ENCODE results near the gene TNRC6B.
"Not testable (repeated sequence)": the region's sequence is repeated elsewhere in the genome, so short reads cannot be mapped to it uniquely, and the experiment has no call there.

The TNRC6B gene

GRCh38 chr22:40156001-40156516 lies 21.7 kb upstream of the TNRC6B start:
- H3K9me3 ChIP-seq (replicated peaks; ENCODE audit: insufficient read depth, low read length): no peaks in the 10 kb centered on the region
- H3K4me2 ChIP-seq (ENCODE audit: low read depth, low read length): no peak overlapping the region
- TF ChIP-seq EZH2 (optimal IDR thresholded peaks at IDR 0.05; ENCODE audit: low read depth, low read length) (no peak), EZH2phosphoT487 (IDR thresholded peaks at IDR 0.05; ENCODE audit: low read length) (no peak)
- TF ChIP-seq, protein P1, sequence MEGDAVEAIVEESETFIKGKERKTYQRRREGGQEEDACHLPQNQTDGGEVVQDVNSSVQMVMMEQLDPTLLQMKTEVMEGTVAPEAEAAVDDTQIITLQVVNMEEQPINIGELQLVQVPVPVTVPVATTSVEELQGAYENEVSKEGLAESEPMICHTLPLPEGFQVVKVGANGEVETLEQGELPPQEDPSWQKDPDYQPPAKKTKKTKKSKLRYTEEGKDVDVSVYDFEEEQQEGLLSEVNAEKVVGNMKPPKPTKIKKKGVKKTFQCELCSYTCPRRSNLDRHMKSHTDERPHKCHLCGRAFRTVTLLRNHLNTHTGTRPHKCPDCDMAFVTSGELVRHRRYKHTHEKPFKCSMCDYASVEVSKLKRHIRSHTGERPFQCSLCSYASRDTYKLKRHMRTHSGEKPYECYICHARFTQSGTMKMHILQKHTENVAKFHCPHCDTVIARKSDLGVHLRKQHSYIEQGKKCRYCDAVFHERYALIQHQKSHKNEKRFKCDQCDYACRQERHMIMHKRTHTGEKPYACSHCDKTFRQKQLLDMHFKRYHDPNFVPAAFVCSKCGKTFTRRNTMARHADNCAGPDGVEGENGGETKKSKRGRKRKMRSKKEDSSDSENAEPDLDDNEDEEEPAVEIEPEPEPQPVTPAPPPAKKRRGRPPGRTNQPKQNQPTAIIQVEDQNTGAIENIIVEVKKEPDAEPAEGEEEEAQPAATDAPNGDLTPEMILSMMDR (IDR thresholded peaks at IDR 0.05; ENCODE audit: low read length): 0 out of 2 replicates have a peak, but pooled peaks have one; percentile 5
- H3F3A ChIP-seq (ENCODE audit: insufficient read depth, low read length): no peaks in the 10 kb centered on the region
- no peaks in the 10 kb centered on the region for H4K20me1 ChIP-seq (ENCODE audit: insufficient read depth, low read length)
- no peaks in the 10 kb centered on the region for H3K4me1 ChIP-seq (ENCODE audit: low read length)
- no peaks in the 10 kb centered on the region for H3K9me2 ChIP-seq (replicated peaks; ENCODE audit: insufficient read depth, low read length)
- no peak overlapping the region for H3K4me3 ChIP-seq (ENCODE audit: low read length)
- H3K9ac ChIP-seq (ENCODE audit: low read length): no peak overlapping the region
- H3K27me3 ChIP-seq (replicated peaks; ENCODE audit: insufficient read depth, low read length): no peaks in the 10 kb centered on the region
- no peaks in the 10 kb centered on the region for H3K79me2 ChIP-seq (ENCODE audit: low read length)
- H3K36me3 ChIP-seq (replicated peaks; ENCODE audit: insufficient read depth, low read length): no peaks in the 10 kb centered on the region
- H2AFZ ChIP-seq (ENCODE audit: low read length): no peak overlapping the region
- peak; percentile 11 for DNase-seq
- H3K27ac ChIP-seq (ENCODE audit: low read length): no peak overlapping the region

- not testable (repeated sequence) for H3K4me2 ChIP-seq (ENCODE audit: low read depth, low read length); H3F3A ChIP-seq (ENCODE audit: insufficient read depth, low read length); H2AFZ ChIP-seq (ENCODE audit: low read length); DNase-seq; H4K20me1 ChIP-seq (ENCODE audit: insufficient read depth, low read length); H3K36me3 ChIP-seq (replicated peaks; ENCODE audit: insufficient read depth, low read length); H3K9me2 ChIP-seq (replicated peaks; ENCODE audit: insufficient read depth, low read length); H3K4me3 ChIP-seq (ENCODE audit: low read length); H3K27ac ChIP-seq (ENCODE audit: low read length); H3K9ac ChIP-seq (ENCODE audit: low read length); H3K79me2 ChIP-seq (ENCODE audit: low read length); H3K27me3 ChIP-seq (replicated peaks; ENCODE audit: insufficient read depth, low read length); H3K4me1 ChIP-seq (ENCODE audit: low read length); H3K9me3 ChIP-seq (replicated peaks; ENCODE audit: insufficient read depth, low read length)
Measured at GRCh38 chr22:40156682-40157081, 21.0 kb upstream of the TNRC6B start.

GRCh38 chr22:40157330-40157945 lies 20.3 kb upstream of the TNRC6B start:
- Histone ChIP-seq H4K20me1 (ENCODE audit: insufficient read depth, low read length) (no peaks in the 10 kb centered on the region), H3K9me2 (replicated peaks; ENCODE audit: insufficient read depth, low read length) (no peaks in the 10 kb centered on the region), H3K79me2 (ENCODE audit: low read length) (no peaks in the 10 kb centered on the region), H3K27me3 (replicated peaks; ENCODE audit: insufficient read depth, low read length) (no peaks in the 10 kb centered on the region), H3F3A (ENCODE audit: insufficient read depth, low read length) (no peaks in the 10 kb centered on the region), H3K4me1 (ENCODE audit: low read length) (no peaks in the 10 kb centered on the region), H3K27ac (ENCODE audit: low read length) (no peak overlapping the region), H3K4me3 (ENCODE audit: low read length) (no peak overlapping the region), H3K9me3 (replicated peaks; ENCODE audit: insufficient read depth, low read length) (no peaks in the 10 kb centered on the region), H3K4me2 (ENCODE audit: low read depth, low read length) (no peak overlapping the region), H3K36me3 (replicated peaks; ENCODE audit: insufficient read depth, low read length) (no peaks in the 10 kb centered on the region), H3K9ac (ENCODE audit: low read length) (no peak overlapping the region), H2AFZ (ENCODE audit: low read length) (no peak overlapping the region)
- no peak for DNase-seq
- TF ChIP-seq, protein P1 (IDR thresholded peaks at IDR 0.05; ENCODE audit: low read length): no peak
- TF ChIP-seq EZH2 (optimal IDR thresholded peaks at IDR 0.05; ENCODE audit: low read depth, low read length): no peak
- TF ChIP-seq EZH2phosphoT487 (IDR thresholded peaks at IDR 0.05; ENCODE audit: low read length): no peak

DNA sequence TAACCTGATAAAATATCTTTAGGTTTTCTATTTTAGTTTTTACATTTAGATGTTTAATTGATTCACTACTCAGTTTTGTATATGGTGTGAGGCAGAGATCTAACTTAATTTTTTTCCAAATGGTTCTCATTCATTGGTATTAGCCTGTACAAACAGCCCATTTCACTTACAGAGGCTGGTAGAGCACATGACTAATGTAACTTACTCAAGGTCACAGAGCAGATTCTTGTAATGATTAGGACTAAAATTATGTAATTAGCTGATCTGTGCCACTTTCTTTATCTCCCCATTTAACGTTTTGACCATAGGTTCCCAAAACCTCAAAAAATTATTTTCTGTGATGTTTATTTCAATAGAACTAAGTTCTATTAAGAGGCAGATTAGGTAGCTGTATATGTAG lies 16.5 kb upstream of the TNRC6B start:
- H4K20me1 ChIP-seq (ENCODE audit: insufficient read depth, low read length): no peaks in the 10 kb centered on the region
- no peak overlapping the region for H3K9ac ChIP-seq (ENCODE audit: low read length)
- no peaks in the 10 kb centered on the region for H3K4me1 ChIP-seq (ENCODE audit: low read length)
- no peaks in the 10 kb centered on the region for H3K36me3 ChIP-seq (replicated peaks; ENCODE audit: insufficient read depth, low read length)
- TF ChIP-seq EZH2 (optimal IDR thresholded peaks at IDR 0.05; ENCODE audit: low read depth, low read length) (no peak), EZH2phosphoT487 (IDR thresholded peaks at IDR 0.05; ENCODE audit: low read length) (no peak)
- TF ChIP-seq, protein P1 (IDR thresholded peaks at IDR 0.05; ENCODE audit: low read length): no peak
- DNase-seq: no peak
- H3K27ac ChIP-seq (ENCODE audit: low read length): no peak overlapping the region
- H3F3A ChIP-seq (ENCODE audit: insufficient read depth, low read length): no peaks in the 10 kb centered on the region
- H3K9me2 ChIP-seq (replicated peaks; ENCODE audit: insufficient read depth, low read length): no peaks in the 10 kb centered on the region
- H3K79me2 ChIP-seq (ENCODE audit: low read length): no peaks in the 10 kb centered on the region
- H3K27me3 ChIP-seq (replicated peaks; ENCODE audit: insufficient read depth, low read length): no peaks in the 10 kb centered on the region
- H3K4me3 ChIP-seq (ENCODE audit: low read length): no peak overlapping the region
- H2AFZ ChIP-seq (ENCODE audit: low read length): no peak overlapping the region
- H3K4me2 ChIP-seq (ENCODE audit: low read depth, low read length): no peak overlapping the region
- H3K9me3 ChIP-seq (replicated peaks; ENCODE audit: insufficient read depth, low read length): no peaks in the 10 kb centered on the region

- H3K4me2 ChIP-seq (ENCODE audit: low read depth, low read length); H3K27me3 ChIP-seq (replicated peaks; ENCODE audit: insufficient read depth, low read length); H3K4me3 ChIP-seq (ENCODE audit: low read length); H4K20me1 ChIP-seq (ENCODE audit: insufficient read depth, low read length); DNase-seq; H3F3A ChIP-seq (ENCODE audit: insufficient read depth, low read length); H3K27ac ChIP-seq (ENCODE audit: low read length); H3K9me2 ChIP-seq (replicated peaks; ENCODE audit: insufficient read depth, low read length); H3K4me1 ChIP-seq (ENCODE audit: low read length); H3K9me3 ChIP-seq (replicated peaks; ENCODE audit: insufficient read depth, low read length); H3K79me2 ChIP-seq (ENCODE audit: low read length); H2AFZ ChIP-seq (ENCODE audit: low read length); H3K36me3 ChIP-seq (replicated peaks; ENCODE audit: insufficient read depth, low read length); H3K9ac ChIP-seq (ENCODE audit: low read length): not testable (repeated sequence)
Measured at GRCh38 chr22:40165537-40165936, 12.2 kb upstream of the TNRC6B start.
